A549 treated with ZK216348 at 1 μM for 4 hours (cell line): ENCODE results near the gene CRTAP. TPM values are rescaled to one million over a fixed set of nuclear protein-coding genes. Genes with fewer than 3 reads are reported as not detected.

Experiments
- total RNA-seq: library from RNA; stranded (reverse); fragments of 200-300 nt; extraction: Qiagen RNA extraction; gene quantifications from 5 replicates; pipeline ENCODE4 v1.2.3, GENCODE V29; 2022; ENCODE audit warnings: low read depth

CRTAP gene
- total RNA-seq, result 295 to 315 TPM (median 298 TPM) in 5 replicates

GRCh38 chr3:33113772-33114621 is at the start of gene CRTAP:
CRTAP (plus strand) TSS chr3:33114014; CDS start chr3:33114078, 64 bp downstream.

Other genes starting within 250 kb of the CRTAP start
- 0.07 to 0.22 TPM in 2 of 5 replicates, not detected in the others for gene CCR4, start 162.4 kb upstream of the CRTAP start, total RNA-seq
- 66.5 to 72.3 TPM (median 67.7 TPM) in 5 replicates for gene GLB1, start 16.9 kb upstream of the CRTAP start, total RNA-seq
- gene TMPPE, start 16.9 kb upstream of the CRTAP start, total RNA-seq, result 1.2 to 1.6 TPM (median 1.4 TPM) in 5 replicates
- 2.3 to 4.2 TPM (median 3.1 TPM) in 5 replicates for gene SUSD5, start 104.8 kb downstream of the CRTAP start, total RNA-seq
- 6.4 to 9.5 TPM (median 8.6 TPM) in 5 replicates for gene FBXL2, start 163.4 kb downstream of the CRTAP start, total RNA-seq